OCI-LY3 (cell line): ENCODE results near the gene MACIR.

Experiments used
- H2AFZ ChIP-seq: fragments of 200-600, 300-600 bp; shearing (Covaris generic); 2 replicates; pipeline ENCODE4 v1.6.0; 2014; ENCODE audit warnings: antibody characterized with exemption, low read depth, low read length
- H3K27ac ChIP-seq: fragments of 200-600, 300-600 bp; sonication (generic); 2 replicates; pipeline ENCODE4 v1.5.1; 2014; ENCODE audit warnings: mild to moderate bottlenecking, low read length, moderate library complexity, mixed read lengths
- H3K27me3 ChIP-seq: fragments of 200-600, 300-600 bp; sonication (generic); 2 replicates; pipeline ENCODE4 v1.6.1; 2014; ENCODE audit warnings: low read depth, low read length, mixed read lengths
- H3K36me3 ChIP-seq: fragments of 200-600, 300-600 bp; sonication (generic); replicated peaks from 2 replicates; pipeline ENCODE3; 2014; ENCODE audit warnings: low read depth, low read length, mixed read lengths
- H3K4me1 ChIP-seq: fragments of 300-600, 200-600 bp; sonication (generic); 2 replicates; pipeline ENCODE4 v1.6.1; 2014; ENCODE audit warnings: low read length, mixed read lengths
- H3K4me2 ChIP-seq: fragments of 200-600, 300-600 bp; sonication (generic); 2 replicates; pipeline ENCODE4 v1.6.1; 2014; ENCODE audit warnings: low read length, mixed read lengths
- H3K4me3 ChIP-seq: fragments of 300-600, 200-600 bp; sonication (generic); 2 replicates; pipeline ENCODE4 v1.5.1; 2014; ENCODE audit warnings: antibody characterized with exemption, mild to moderate bottlenecking, low read length, moderate library complexity
- H3K79me2 ChIP-seq: fragments of 300-600, 200-600 bp; shearing (Covaris generic); 2 replicates; pipeline ENCODE4 v1.6.1; 2014; ENCODE audit warnings: mild to moderate bottlenecking, low read length, mixed read lengths
- H3K9ac ChIP-seq: fragments of 300-600, 200-600 bp; shearing (Covaris generic); 2 replicates; pipeline ENCODE4 v1.6.0; 2014; ENCODE audit warnings: mild to moderate bottlenecking, low read length, moderate library complexity
- H3K9me3 ChIP-seq: fragments of 200-600, 300-600 bp; shearing (Covaris generic); 2 replicates; pipeline ENCODE4 v1.6.1; 2014; ENCODE audit warnings: low read length, mixed read lengths; ENCODE audit not compliant: insufficient read depth
- H4K20me1 ChIP-seq: fragments of 200-600, 300-600 bp; sonication (generic); 2 replicates; pipeline ENCODE4 v1.6.1; 2016; ENCODE audit warnings: low read length, mixed read lengths; ENCODE audit not compliant: insufficient read depth
- CTCF ChIP-seq: fragments of 200-600, 300-600 bp; sonication (generic); IDR thresholded peaks from 2 replicates; pipeline ENCODE4 v1.5.1; 2014; ENCODE audit warnings: antibody characterized with exemption, low read length, low read depth
- EZH2phosphoT487 ChIP-seq: fragments of 200-600 bp; shearing (Covaris generic); IDR thresholded peaks from 2 replicates; pipeline ENCODE4 v1.6.1; 2018; ENCODE audit warnings: antibody characterized with exemption, mixed run types, low read depth

MACIR gene

GRCh38 chr5:103327893-103328292, 69.3 kb downstream of the MACIR start:
- TF ChIP-seq EZH2phosphoT487 = no peak
- no peak for TF ChIP-seq CTCF
- Histone ChIP-seq H3K27me3 (no peaks in the 10 kb centered on the region), H3K79me2 (no peaks in the 10 kb centered on the region), H3K4me2 (no peak overlapping the region), H2AFZ (no peak overlapping the region), H4K20me1 (no peaks in the 10 kb centered on the region), H3K4me3 (no peak overlapping the region), H3K36me3 (no peaks in the 10 kb centered on the region), H3K9ac (no peak overlapping the region), H3K9me3 (no peaks in the 10 kb centered on the region), H3K27ac (no peak overlapping the region), H3K4me1 (no peaks in the 10 kb centered on the region)
